Bronchial epithelial cell (primary cell): ENCODE measurements around the gene SUDS3. TPM values are rescaled to one million over a fixed set of nuclear protein-coding genes. Genes with fewer than 3 reads are reported as not detected.
"Not testable (repeated sequence)": the region's sequence is repeated elsewhere in the genome, so short reads cannot be mapped to it uniquely, and the experiment has no call there.

Source experiments
- DNase-seq: peaks from one replicate; pipeline ENCODE4 v3.0.0-alpha.2; 2010; ENCODE audit warnings: low read depth
- FAIRE-seq: peaks from 2 replicates; lab custom pipeline; 2011; peaks lifted over from hg19 to GRCh38; lab: Jason Lieb, UNC
- H3K27me3 ChIP-seq: 2 replicates; pipeline ENCODE4 v1.5.1; 2011; ENCODE audit warnings: low read length; ENCODE audit not compliant: control insufficient read depth, insufficient read depth
- H3K36me3 ChIP-seq: 2 replicates; pipeline ENCODE4 v1.5.1; 2011; ENCODE audit warnings: low read length; ENCODE audit not compliant: control insufficient read depth, insufficient read depth
- H3K4me3 ChIP-seq: 2 replicates; pipeline ENCODE4 v1.5.1; 2011; ENCODE audit warnings: mild to moderate bottlenecking, low read depth, low read length, control low read depth
- CTCF ChIP-seq: IDR thresholded peaks from 2 replicates; pipeline ENCODE4 v1.5.1; 2011; ENCODE audit warnings: mild to moderate bottlenecking, moderate library complexity, low read length, control low read depth, inconsistent platforms; ENCODE audit not compliant: insufficient read depth, severe bottlenecking
- total RNA-seq: library from RNA; depleted of rRNA; stranded (reverse); fragments of >200 nt; gene quantifications from 2 replicates; pipeline ENCODE4 v1.2.1, GENCODE V29; 2014

The SUDS3 gene
- total RNA-seq, 1 donor from 2014 or later: 32.9 TPM

- no peak for FAIRE-seq
- no peak overlapping the region for H3K4me3 ChIP-seq
- DNase-seq: no peak
- H3K27me3 ChIP-seq: no peaks in the 10 kb centered on the region
- no peaks in the 10 kb centered on the region for H3K36me3 ChIP-seq
- no peak for TF ChIP-seq CTCF
Measured at GRCh38 chr12:118353721-118354120, 22.6 kb upstream of the SUDS3 start.

- H3K36me3 ChIP-seq, H3K27me3 ChIP-seq, FAIRE-seq, H3K4me3 ChIP-seq, DNase-seq: not testable (repeated sequence)
Measured at GRCh38 chr12:118354503-118354902, 21.9 kb upstream of the SUDS3 start.

- TF ChIP-seq CTCF: no peak
- DNase-seq: no peak
- no peaks in the 10 kb centered on the region for H3K27me3 ChIP-seq
Measured at GRCh38 chr12:118354903-118355302, 21.5 kb upstream of the SUDS3 start.

GRCh38 chr12:118355843-118356242 lies 20.5 kb upstream of the SUDS3 start:
- Histone ChIP-seq H3K27me3 (no peaks in the 10 kb centered on the region), H3K4me3 (no peak overlapping the region), H3K36me3 (no peaks in the 10 kb centered on the region)
- FAIRE-seq (no peak), DNase-seq (no peak)
- TF ChIP-seq CTCF: no peak

More at GRCh38 chr12:118354903-118355302, 21.5 kb upstream of the SUDS3 start:
- H3K36me3 ChIP-seq: no peaks in the 10 kb centered on the region
- H3K4me3 ChIP-seq: no peak overlapping the region
- FAIRE-seq: no peak

GRCh38 chr12:118356809-118357256 lies 19.5 kb upstream of the SUDS3 start:
- no peak overlapping the region for H3K4me3 ChIP-seq
- FAIRE-seq: no peak
- peak; percentile 83 for DNase-seq
- no peaks in the 10 kb centered on the region for H3K27me3 ChIP-seq
- no peak for TF ChIP-seq CTCF
- no peaks in the 10 kb centered on the region for H3K36me3 ChIP-seq

- no peaks in the 10 kb centered on the region for H3K36me3 ChIP-seq
- no peak for TF ChIP-seq CTCF
- no peak for FAIRE-seq
- peak; percentile 65 for DNase-seq
- H3K4me3 ChIP-seq: no peak overlapping the region
- no peaks in the 10 kb centered on the region for H3K27me3 ChIP-seq
Measured at GRCh38 chr12:118357257-118358007, 18.9 kb upstream of the SUDS3 start.
